GM10266 (cell line): Measurements from ENCODE around the gene ACR.

Source experiments
- DNase-seq: peaks from one replicate; pipeline ENCODE4 v3.0.0; 2012; ENCODE audit errors: extremely low spot score
- TF ChIP-seq, protein P1 (sequence below): IDR thresholded peaks from 2 replicates; pipeline ENCODE4 v1.5.1; 2012; ENCODE audit warnings: mild to moderate bottlenecking, low read depth; ENCODE audit not compliant: control insufficient read depth, insufficient read depth; ENCODE audit errors: missing control alignments

Gene ACR

DNA sequence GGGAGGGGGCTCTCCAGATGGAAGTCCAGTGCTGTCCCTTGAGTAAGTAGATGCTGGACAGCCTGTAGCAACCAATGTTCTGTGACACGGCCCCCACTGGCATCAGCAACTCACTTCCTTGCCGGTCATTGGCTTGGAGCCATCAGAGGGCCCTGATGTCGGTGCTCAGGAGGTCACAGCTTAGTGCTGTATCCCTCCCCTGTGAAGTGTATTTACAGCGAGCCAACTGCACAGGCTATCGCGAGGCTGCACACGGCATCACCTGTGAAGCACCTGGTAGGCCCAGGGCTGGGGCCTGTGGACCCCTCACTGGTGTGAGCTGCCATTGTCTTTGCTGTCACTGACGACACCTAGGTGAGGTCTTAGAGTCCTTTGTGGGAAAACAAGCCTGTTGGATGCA lies 13.4 kb upstream of the ACR start:
- TF ChIP-seq, protein P1, sequence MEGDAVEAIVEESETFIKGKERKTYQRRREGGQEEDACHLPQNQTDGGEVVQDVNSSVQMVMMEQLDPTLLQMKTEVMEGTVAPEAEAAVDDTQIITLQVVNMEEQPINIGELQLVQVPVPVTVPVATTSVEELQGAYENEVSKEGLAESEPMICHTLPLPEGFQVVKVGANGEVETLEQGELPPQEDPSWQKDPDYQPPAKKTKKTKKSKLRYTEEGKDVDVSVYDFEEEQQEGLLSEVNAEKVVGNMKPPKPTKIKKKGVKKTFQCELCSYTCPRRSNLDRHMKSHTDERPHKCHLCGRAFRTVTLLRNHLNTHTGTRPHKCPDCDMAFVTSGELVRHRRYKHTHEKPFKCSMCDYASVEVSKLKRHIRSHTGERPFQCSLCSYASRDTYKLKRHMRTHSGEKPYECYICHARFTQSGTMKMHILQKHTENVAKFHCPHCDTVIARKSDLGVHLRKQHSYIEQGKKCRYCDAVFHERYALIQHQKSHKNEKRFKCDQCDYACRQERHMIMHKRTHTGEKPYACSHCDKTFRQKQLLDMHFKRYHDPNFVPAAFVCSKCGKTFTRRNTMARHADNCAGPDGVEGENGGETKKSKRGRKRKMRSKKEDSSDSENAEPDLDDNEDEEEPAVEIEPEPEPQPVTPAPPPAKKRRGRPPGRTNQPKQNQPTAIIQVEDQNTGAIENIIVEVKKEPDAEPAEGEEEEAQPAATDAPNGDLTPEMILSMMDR = no peak
- DNase-seq = no peak

DNA sequence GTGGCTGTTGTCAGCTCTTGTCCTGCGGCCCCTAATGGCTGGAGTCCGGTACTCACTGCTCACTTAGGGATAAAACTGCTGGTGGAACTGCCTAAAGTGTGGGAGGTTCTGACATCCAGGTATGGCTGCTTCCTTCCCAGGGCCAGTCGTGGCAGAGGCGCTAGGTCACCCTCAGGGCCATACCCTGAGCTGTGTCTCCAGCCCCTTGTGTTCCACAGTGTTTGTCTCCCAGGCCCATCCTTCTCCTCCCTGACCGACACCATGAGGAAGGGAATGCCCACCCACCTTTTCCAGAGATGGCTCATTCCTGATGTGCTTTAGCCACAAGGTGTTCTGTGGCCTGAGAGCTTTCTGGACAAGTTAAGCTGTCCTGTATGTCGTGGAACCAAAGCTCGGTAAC lies 12.4 kb upstream of the ACR start:
- TF ChIP-seq, protein P1 = no peak
- DNase-seq = no peak

DNA sequence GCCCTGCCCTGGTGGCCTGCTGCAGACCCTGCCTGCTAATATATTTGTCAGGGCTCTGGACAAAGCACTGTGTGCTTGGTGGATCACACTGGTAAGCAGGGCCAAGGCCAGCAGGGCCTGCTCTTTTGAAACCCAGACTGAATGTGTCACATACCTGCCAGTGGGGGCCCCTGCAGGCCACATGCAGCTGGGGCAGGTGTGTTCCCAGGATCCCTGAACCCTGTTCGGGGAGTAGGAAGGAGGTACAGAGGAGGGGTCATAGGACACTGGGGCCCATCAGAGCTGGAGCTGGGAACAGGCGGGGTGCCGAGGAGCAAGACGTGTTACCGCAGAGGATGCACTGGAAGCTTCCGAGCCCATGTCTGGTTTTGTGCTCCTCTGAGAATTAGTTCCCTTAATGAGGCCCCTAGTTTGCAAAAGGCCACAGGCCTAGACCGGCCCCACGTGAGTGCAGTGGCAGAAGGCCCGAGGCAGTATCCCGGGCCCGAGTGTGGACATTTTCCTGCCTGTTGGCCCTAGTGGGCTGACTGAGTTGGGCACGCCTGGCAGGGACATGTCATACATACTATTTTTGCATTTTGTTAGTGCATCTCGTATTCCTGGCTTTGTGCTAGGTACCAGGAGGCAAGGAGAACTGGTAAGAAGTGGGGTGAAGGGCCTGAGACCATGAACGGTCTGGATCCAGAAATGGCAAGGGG lies 11.2 kb upstream of the ACR start:
- no peak for DNase-seq
- TF ChIP-seq, protein P1 = no peak

DNA sequence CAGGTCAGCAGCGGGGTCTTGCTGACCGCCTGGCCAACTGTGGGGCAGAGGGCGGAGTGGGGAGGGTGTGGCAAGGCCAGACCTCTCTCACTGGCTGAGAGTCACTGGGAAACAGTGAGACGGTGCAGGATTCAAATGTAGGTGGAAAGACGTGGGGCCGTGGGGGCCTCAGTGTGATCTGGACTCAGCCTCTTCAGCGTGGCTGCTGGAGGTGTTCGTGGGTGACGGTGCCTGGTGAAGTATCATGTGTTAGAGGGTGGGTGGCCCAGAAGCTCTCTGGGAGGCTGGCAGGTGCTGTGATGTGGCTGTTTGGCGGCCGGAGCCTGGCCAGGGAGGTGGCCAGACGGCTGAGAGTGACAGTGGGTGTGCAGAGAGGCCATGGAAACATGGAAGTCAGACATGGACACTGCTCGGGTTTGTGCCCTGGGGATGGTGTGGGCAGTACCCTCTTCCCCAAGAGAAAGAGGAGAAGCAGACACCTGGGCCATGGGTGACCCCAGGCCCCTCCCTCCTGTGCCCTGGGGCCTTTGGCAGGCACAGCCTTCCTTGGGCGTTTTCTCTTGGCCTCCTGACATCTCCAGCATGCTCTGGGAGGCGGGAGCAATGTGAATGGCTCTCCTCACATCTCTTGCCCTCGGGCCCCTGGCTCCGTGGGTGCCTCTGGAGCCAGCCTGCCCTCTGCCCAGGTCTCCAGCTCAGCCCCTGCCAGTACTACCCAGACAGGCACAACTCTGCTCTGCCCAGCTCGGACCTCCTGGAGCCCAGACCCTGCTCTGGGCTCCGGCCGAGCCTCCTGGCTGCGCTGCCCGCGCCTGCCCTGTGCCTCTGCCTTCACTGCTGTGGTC lies 10.1 kb upstream of the ACR start:
- TF ChIP-seq, protein P1 = no peak
- DNase-seq = no peak

DNA sequence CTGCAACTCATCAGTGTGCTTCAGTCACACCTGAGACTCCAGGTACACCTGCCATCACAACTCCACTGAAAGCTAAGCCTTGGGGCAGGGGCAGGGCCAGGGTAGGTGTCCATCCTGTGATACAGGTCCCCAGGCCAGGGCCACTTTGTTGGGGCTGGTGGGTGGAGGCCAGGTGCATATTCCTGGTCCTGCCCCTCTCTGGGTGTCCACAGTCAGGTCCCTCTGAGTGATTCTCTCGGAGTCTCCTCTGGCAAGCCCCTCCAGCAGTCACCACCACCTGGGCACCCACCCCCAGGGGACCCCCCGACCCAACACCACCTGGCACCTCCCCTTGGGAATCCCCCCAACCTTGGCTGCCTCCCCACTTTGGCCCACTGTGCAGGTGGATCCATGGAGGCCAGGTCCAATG lies 9.5 kb upstream of the ACR start:
- TF ChIP-seq, protein P1 = no peak
- DNase-seq = no peak

DNA sequence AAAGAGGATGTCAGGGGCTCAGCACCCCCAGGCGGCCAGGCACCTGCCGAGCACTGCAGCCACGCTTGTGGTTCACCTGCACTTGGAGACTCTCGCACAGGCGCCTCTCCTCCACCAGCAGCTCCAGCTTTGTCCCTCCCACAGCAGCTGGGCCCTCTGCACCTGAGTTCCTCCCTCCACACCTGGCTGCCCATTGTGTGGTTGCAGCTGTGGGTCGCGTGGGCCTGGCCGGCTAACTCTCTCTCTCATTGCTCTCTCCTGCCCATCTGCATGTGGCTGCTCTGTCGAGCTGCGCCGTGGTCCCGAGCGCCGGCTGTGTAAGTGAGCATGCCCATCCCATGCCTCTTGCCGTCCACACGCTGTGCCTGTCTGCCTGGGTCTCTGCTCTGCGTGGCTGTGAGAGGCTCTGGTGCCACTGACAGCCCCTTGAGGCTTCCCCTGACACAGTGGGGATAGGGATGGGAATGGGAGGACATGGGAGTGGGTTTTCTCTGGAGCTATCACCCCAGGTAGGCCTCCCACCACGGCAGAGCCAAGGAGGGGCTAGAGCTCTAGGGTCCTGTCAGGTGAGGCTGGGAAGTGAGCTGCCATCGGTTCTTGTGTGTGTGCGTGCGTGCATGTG lies 8.5 kb upstream of the ACR start:
- TF ChIP-seq, protein P1 = no peak

More for the DNA sequence above, 8.5 kb upstream of the ACR start:
- DNase-seq = no peak
